ENCODE measurements around the gene ZSCAN5A. TPM values are rescaled to one million over a fixed set of nuclear protein-coding genes. Genes with fewer than 3 reads are reported as not detected.

Gene ZSCAN5A
- total and polyA plus RNA-seq, 7 donors = 4.3 to 7.2 (median 5.4) TPM

- 89 to 91% methylated on average over 3 of the region's 3 CpGs for WGBS, 2 donors
- Histone ChIP-seq H3K36me3 (peaks cover 0 to 23% (median 2%) of the 10 kb centered on the region in 4 donors), H3K4me3 (no peak overlapping the region), H3K9me3 (no peaks in the 10 kb centered on the region), H3K27ac (no peak overlapping the region), H3K4me1 (no peaks in the 10 kb centered on the region), H3K27me3 (no peaks in the 10 kb centered on the region)
- no peak for DNase-seq
- intact Hi-C loops (cut with DNase I) = no loop called here
- TF ChIP-seq CTCF (IDR thresholded peaks at IDR 0.05) (no peak), POLR2AphosphoS5 (IDR thresholded peaks at IDR 0.05) (no peak), POLR2A (IDR thresholded peaks at IDR 0.05) (no peak), EP300 (IDR thresholded peaks at IDR 0.05) (no peak)
These were observed 17.6 kb downstream of the ZSCAN5A start for GRCh38 chr19:56297010-56297409.

- no peak for TF ChIP-seq POLR2A (IDR thresholded peaks at IDR 0.05)
- TF ChIP-seq EP300 (IDR thresholded peaks at IDR 0.05) = no peak
- TF ChIP-seq POLR2AphosphoS5 (IDR thresholded peaks at IDR 0.05) = no peak
- TF ChIP-seq CTCF (IDR thresholded peaks at IDR 0.05) = no peak
- H3K27me3 ChIP-seq = no peaks in the 10 kb centered on the region
- H3K36me3 ChIP-seq = peaks cover 0 to 23% (median 2%) of the 10 kb centered on the region in 4 donors
- H3K4me3 ChIP-seq = no peak overlapping the region
- no peaks in the 10 kb centered on the region for H3K4me1 ChIP-seq
- H3K9me3 ChIP-seq = no peaks in the 10 kb centered on the region
- intact Hi-C loops (cut with DNase I) = no loop called here
- H3K27ac ChIP-seq = no peak overlapping the region
- no peak for DNase-seq
- WGBS, 2 donors = 97% methylated on average over 22 of the region's 22 CpGs
These were observed 18.8 kb downstream of the ZSCAN5A start for GRCh38 chr19:56295531-56296455.

- Histone ChIP-seq H3K4me3 (no peak overlapping the region), H3K9me3 (no peaks in the 10 kb centered on the region), H3K27me3 (no peaks in the 10 kb centered on the region), H3K4me1 (no peaks in the 10 kb centered on the region), H3K36me3 (peaks cover 0 to 23% (median 2%) of the 10 kb centered on the region in 4 donors), H3K27ac (no peak overlapping the region)
- TF ChIP-seq EP300 (IDR thresholded peaks at IDR 0.05) (no peak), POLR2A (IDR thresholded peaks at IDR 0.05) (no peak), POLR2AphosphoS5 (IDR thresholded peaks at IDR 0.05) (no peak), CTCF (IDR thresholded peaks at IDR 0.05) (no peak)
- intact Hi-C loops (cut with DNase I) = no loop called here
- no peak for DNase-seq
- 87 to 89% methylated on average over 4 of the region's 4 CpGs for WGBS, 2 donors
These were observed 20.1 kb downstream of the ZSCAN5A start for GRCh38 chr19:56294549-56294948.

- no peak overlapping the region for H3K27ac ChIP-seq
- DNase-seq = no peak
- H3K36me3 ChIP-seq = peaks cover 0 to 17% (median 2%) of the 10 kb centered on the region in 4 donors
- no peaks in the 10 kb centered on the region for H3K4me1 ChIP-seq
- no peak overlapping the region for H3K4me3 ChIP-seq
- WGBS, 2 donors = 92 to 96% methylated on average over 6 of the region's 6 CpGs
- intact Hi-C loops (cut with DNase I) = no loop called here
- no peaks in the 10 kb centered on the region for H3K27me3 ChIP-seq
- H3K9me3 ChIP-seq = no peaks in the 10 kb centered on the region
- TF ChIP-seq CTCF (IDR thresholded peaks at IDR 0.05) (no peak), EP300 (IDR thresholded peaks at IDR 0.05) (no peak), POLR2AphosphoS5 (IDR thresholded peaks at IDR 0.05) (no peak), POLR2A (IDR thresholded peaks at IDR 0.05) (no peak)
These were observed 22.8 kb downstream of the ZSCAN5A start for GRCh38 chr19:56291867-56292266.
